GM12878 (cell line): ENCODE data around the gene PLAC9. TPM values are rescaled to one million over a fixed set of nuclear protein-coding genes. Genes with fewer than 3 reads are reported as not detected.

Experiments
- ATAC-seq: fragments of 200-7000 bp; cut with Tn5 transposase; 3 replicates; pipeline ENCODE4 v1.9.1; 2020; ENCODE audit warnings: mild to moderate bottlenecking, moderate library complexity
- BruUV-seq: library from RNA; stranded (reverse); fragments of 400-500 nt; replicated peaks from 2 replicates; lab custom pipeline; 2021; lab: Mats Ljungman, UMichigan
- CTCF ChIA-PET: fragments of 300-600 bp; sonication (Branson Sonifier 250); formaldehyde crosslinking; extraction: SDS; loops from one replicate; lab custom pipeline; 2021; ENCODE audit warnings: inconsistent platforms; lab: Yijun Ruan, JAX
- POLR2A ChIA-PET: fragments of 350-600 bp; formaldehyde crosslinking; extraction: SDS; loops from one replicate; lab custom pipeline; 2021; ENCODE audit warnings: inconsistent platforms; lab: Charles Lee
- RAD21 ChIA-PET: fragments of 300-600 bp; sonication (Branson Sonifier 250); formaldehyde crosslinking; loops from one replicate; lab custom pipeline; 2023; ENCODE audit warnings: antibody characterized with exemption; ENCODE audit not compliant: unreplicated experiment; lab: Charles Lee
- SMC1A ChIA-PET: fragments of 300-600 bp; sonication (Branson Sonifier 250); formaldehyde crosslinking; loops from one replicate; lab custom pipeline; 2023; ENCODE audit not compliant: unreplicated experiment, uncharacterized antibody; lab: Charles Lee
- DNase-seq: peaks from one replicate; pipeline ENCODE4 v3.0.0-alpha.2; 2011; ENCODE audit warnings: low read depth, low spot score
- FAIRE-seq: peaks from 3 replicates; lab custom pipeline; 2011; peaks lifted over from hg19 to GRCh38; lab: Jason Lieb, UNC
- H2AFZ ChIP-seq: 2 replicates; pipeline ENCODE4 v1.6.0; 2011; ENCODE audit warnings: low read depth, low read length, control low read depth; ENCODE audit not compliant: control insufficient read depth
- H3K27ac ChIP-seq: 2 replicates; pipeline ENCODE4 v1.5.1; 2011; ENCODE audit warnings: control low read depth; ENCODE audit not compliant: control insufficient read depth, insufficient read depth
- H3K27me3 ChIP-seq, 2 experiments: replicated peaks in 1 of 2; 2 replicates each; pipeline versions ENCODE4 v1.6.0 to v1.6.1; 2011; ENCODE audit warnings: low read length in 1 of 2; ENCODE audit not compliant: control insufficient read depth in 2 of 2, insufficient read depth in 2 of 2
- H3K36me3 ChIP-seq, 2 experiments: 2 replicates each; pipeline ENCODE4 v1.5.1; 2011; ENCODE audit warnings: low read length in 1 of 2; ENCODE audit not compliant: control insufficient read depth in 2 of 2, insufficient read depth in 2 of 2
- H3K4me1 ChIP-seq: 2 replicates; pipeline ENCODE4 v1.6.1; 2011; ENCODE audit warnings: mild to moderate bottlenecking, low read length, moderate library complexity, mixed read lengths; ENCODE audit not compliant: control insufficient read depth, insufficient read depth
- H3K4me2 ChIP-seq: 2 replicates; pipeline ENCODE4 v1.6.0; 2011; ENCODE audit warnings: control low read depth; ENCODE audit not compliant: control insufficient read depth, insufficient read depth
- H3K4me3 ChIP-seq: fragments of 200-600 bp; sonication (generic); 2 replicates; pipeline ENCODE4 v1.5.1; 2016
- H3K79me2 ChIP-seq: 2 replicates; pipeline ENCODE4 v1.6.0; 2011; ENCODE audit warnings: low read length; ENCODE audit not compliant: control insufficient read depth, insufficient read depth
- H3K9ac ChIP-seq: 2 replicates; pipeline ENCODE4 v1.8.0; 2011; ENCODE audit warnings: low read length, control low read depth, mixed read lengths; ENCODE audit not compliant: control insufficient read depth, insufficient read depth
- H3K9me3 ChIP-seq: replicated peaks from 3 replicates; pipeline ENCODE4 v1.5.1; 2011; ENCODE audit warnings: mild to moderate bottlenecking, low read length; ENCODE audit not compliant: control insufficient read depth, insufficient read depth
- H4K20me1 ChIP-seq: 2 replicates; pipeline ENCODE4 v1.6.0; 2011; ENCODE audit not compliant: control insufficient read depth, insufficient read depth
- CBFB ChIP-seq: IDR thresholded peaks from 2 replicates; pipeline ENCODE4 v1.6.1; 2016; ENCODE audit warnings: antibody characterized with exemption, low read depth
- CREM ChIP-seq: IDR thresholded peaks from 2 replicates; pipeline ENCODE4 v1.6.1; 2014; ENCODE audit warnings: antibody characterized with exemption, low read depth
- ELK1 ChIP-seq: IDR thresholded peaks from 2 replicates; pipeline ENCODE4 v1.6.1; 2012; ENCODE audit warnings: low read depth, low read length, improper control_type of control experiment
- HDAC2 ChIP-seq: fragments of 200-600 bp; sonication (generic); IDR thresholded peaks from 2 replicates; pipeline ENCODE4 v1.6.1; 2017
- IRF5 ChIP-seq: fragments of 450-650 bp; IDR thresholded peaks from 2 replicates; pipeline ENCODE4 v1.6.1; 2017; ENCODE audit warnings: borderline replicate concordance
- MEF2A ChIP-seq: IDR thresholded peaks from 2 replicates; pipeline ENCODE4 v1.6.1; 2011; ENCODE audit warnings: low read depth, mild to moderate bottlenecking, low read length, moderate library complexity; ENCODE audit not compliant: insufficient read depth
- PAX8 ChIP-seq: fragments of 450-650 bp; IDR thresholded peaks from 2 replicates; pipeline ENCODE4 v1.6.1; 2017; ENCODE audit warnings: mild to moderate bottlenecking, moderate library complexity
- RAD51 ChIP-seq: fragments of 450-650 bp; IDR thresholded peaks from 2 replicates; pipeline ENCODE4 v1.6.1; 2016; ENCODE audit warnings: moderate library complexity, mild to moderate bottlenecking, inconsistent platforms
- RUNX3 ChIP-seq: IDR thresholded peaks from 2 replicates; pipeline ENCODE4 v1.6.1; 2012; ENCODE audit warnings: low read length, inconsistent platforms
- SMAD5 ChIP-seq: IDR thresholded peaks from 2 replicates; pipeline ENCODE4 v1.6.1; 2016; ENCODE audit warnings: antibody characterized with exemption, low read depth
- SREBF2 ChIP-seq: IDR thresholded peaks from 2 replicates; pipeline ENCODE4 v1.6.1; 2012; ENCODE audit warnings: mild to moderate bottlenecking, low read length
- STAT1 ChIP-seq: fragments of 450-650 bp; conservative IDR thresholded peaks from 2 replicates; pipeline ENCODE4 v1.6.1; 2014; ENCODE audit warnings: antibody characterized with exemption, mild to moderate bottlenecking
- TCF7 ChIP-seq: IDR thresholded peaks from 2 replicates; pipeline ENCODE4 v1.6.1; 2014; ENCODE audit warnings: antibody characterized with exemption, borderline replicate concordance
- ZNF274 ChIP-seq: IDR thresholded peaks from one replicate; pipeline ENCODE4 v1.8.0; 2011; ENCODE audit not compliant: insufficient read length, insufficient read depth
- ZNF622 ChIP-seq: fragments of 450-650 bp; IDR thresholded peaks from 2 replicates; pipeline ENCODE4 v1.6.1; 2017; ENCODE audit warnings: mild to moderate bottlenecking, inconsistent platforms
- whole genome bisulfite sequencing: methylation state at CpG from one replicate; pipeline ENCODE4 v1.1.6; 2016; ENCODE audit warnings: low lambda C conversion rate; ENCODE audit not compliant: insufficient replicate concordance, insufficient coverage; ENCODE audit errors: missing lambda C conversion rate; 5-methylcytosine and 5-hydroxymethylcytosine counted together
- in situ Hi-C: fragments of 300-500 bp; cut with MboI; formaldehyde crosslinking; loops from 9 replicates; pipeline ENCODE4 v1.14.3; 2018; ENCODE audit warnings: mixed read lengths
- intact Hi-C: fragments of 100-400 bp; cut with micrococcal nuclease; formaldehyde crosslinking; loops from one replicate; pipeline ENCODE4 v1.14.2; 2022; ENCODE audit not compliant: unreplicated experiment
- polyA plus RNA-seq, 11 experiments: library from polyadenylated mRNA; depleted of rRNA in 4 of 11; unstranded in 6 of 11; stranded (reverse) in 5 of 11; fragments of >200 nt; fragmentation: Nextera tagmentation in 4 of 11; fragmentation: Illumina TruSeq in 1 of 11; extraction: Ambion mirVana in 4 of 11; extraction: Trizol in 1 of 11; gene quantifications; 1 replicate in 1 of 11; 2 replicates in 10 of 11; pipeline versions ENCODE4 v1.2.1 to v1.2.3, GENCODE V29; 2011 to 2016; ENCODE audit warnings: inconsistent platforms in 2 of 11, missing spikeins in 2 of 11, low read depth in 1 of 11
- total RNA-seq, 4 experiments: library from RNA; depleted of rRNA in 3 of 4; stranded (reverse); fragments of >200 nt in 3 of 4; fragmentation: Illumina TruSeq in 1 of 4; extraction: Trizol in 1 of 4; gene quantifications; 2 replicates each; pipeline versions ENCODE4 v1.2.1 to v1.2.3, GENCODE V29; 2013 to 2021

The PLAC9 gene
- total and polyA plus RNA-seq, 10 of the 15 experiments (the other 5 are each of a cell fraction or from before 2014, with no cell fraction given) = not detected

GRCh38 chr10:80186364-80187012, 54.0 kb downstream of the PLAC9 start:
- Histone ChIP-seq H3K9ac (no peak overlapping the region), H3K27ac (peak overlapping the region; percentile 10; the same call in 1 of the 2 replicates), H4K20me1 (no peaks in the 10 kb centered on the region), H3K79me2 (peaks cover 42% of the 10 kb centered on the region), H2AFZ (no peak overlapping the region), H3K4me3 (no peak overlapping the region), H3K4me2 (no peak overlapping the region; the same call in 1 of the 2 replicates), H3K4me1 (peaks cover 22% of the 10 kb centered on the region), H3K36me3 (peaks cover 3 to 8% of the 10 kb centered on the region in 2 experiments; a peak in 2 of 4 replicates), H3K27me3 (no peaks in the 10 kb centered on the region), H3K9me3 (no peaks in the 10 kb centered on the region)
- RAD21 ChIA-PET = interaction anchor here (2.0 to 2.8 kb wide), 3 partner anchors 10 to 36 kb away, joined by 7 to 59 read pairs (median 30); partner anchors contain the start of gene ANXA11
- no peak for DNase-seq
- intact Hi-C loops = loop anchor here (1.0 kb wide), 1 partner anchor 17 kb away; no protein-coding TSS in a partner anchor
- no TSS peak for BruUV-seq
- WGBS = 96% methylated on average over 13 of the region's 13 CpGs
- CTCF ChIA-PET = interaction anchor here (1.9 to 2.5 kb wide), 2 partner anchors 16 to 43 kb away, joined by 11 to 23 read pairs; no protein-coding TSS in a partner anchor
- ATAC-seq = no peak
- in situ Hi-C loops = no loop called here
- TF ChIP-seq HDAC2 (no peak), SREBF2 (no peak), ZNF274 (no peak), RUNX3 (no peak), IRF5 (no peak), TCF7 (no peak), SMAD5 (no peak), PAX8 (no peak), MEF2A (no peak), STAT1 (no peak), CBFB (no peak), CREM (no peak), ZNF622 (no peak), RAD51 (no peak), ELK1 (no peak)
- POLR2A ChIA-PET = interaction anchor here (0.9 kb wide), 1 partner anchor 104 kb away, joined by 3 read pairs; no protein-coding TSS in a partner anchor
- FAIRE-seq = no peak
- SMC1A ChIA-PET = interaction anchor here (0.8 to 1.8 kb wide), 2 partner anchors 10 to 33 kb away, joined by 3 to 22 read pairs; no protein-coding TSS in a partner anchor
